ES-I3 (cell line): ENCODE data around the gene HSPB7.

Source experiments
- H3K36me3 ChIP-seq: 2 replicates; pipeline ENCODE4 v1.6.1; 2013; ENCODE audit warnings: mild to moderate bottlenecking, low read length, control low read depth, moderate library complexity; ENCODE audit not compliant: insufficient read depth
- H3K4me1 ChIP-seq: 2 replicates; pipeline ENCODE4 v1.6.1; 2013; ENCODE audit warnings: mild to moderate bottlenecking, control low read depth, low read length; ENCODE audit not compliant: insufficient read depth
- H3K9ac ChIP-seq: 2 replicates; pipeline ENCODE4 v1.6.1; 2013; ENCODE audit warnings: low read depth, mild to moderate bottlenecking, low read length, moderate library complexity
- H3K9me3 ChIP-seq: 2 replicates; pipeline ENCODE4 v1.6.1; 2013; ENCODE audit warnings: mild to moderate bottlenecking, low read length, moderate library complexity; ENCODE audit not compliant: control insufficient read depth, insufficient read depth

Gene HSPB7

DNA sequence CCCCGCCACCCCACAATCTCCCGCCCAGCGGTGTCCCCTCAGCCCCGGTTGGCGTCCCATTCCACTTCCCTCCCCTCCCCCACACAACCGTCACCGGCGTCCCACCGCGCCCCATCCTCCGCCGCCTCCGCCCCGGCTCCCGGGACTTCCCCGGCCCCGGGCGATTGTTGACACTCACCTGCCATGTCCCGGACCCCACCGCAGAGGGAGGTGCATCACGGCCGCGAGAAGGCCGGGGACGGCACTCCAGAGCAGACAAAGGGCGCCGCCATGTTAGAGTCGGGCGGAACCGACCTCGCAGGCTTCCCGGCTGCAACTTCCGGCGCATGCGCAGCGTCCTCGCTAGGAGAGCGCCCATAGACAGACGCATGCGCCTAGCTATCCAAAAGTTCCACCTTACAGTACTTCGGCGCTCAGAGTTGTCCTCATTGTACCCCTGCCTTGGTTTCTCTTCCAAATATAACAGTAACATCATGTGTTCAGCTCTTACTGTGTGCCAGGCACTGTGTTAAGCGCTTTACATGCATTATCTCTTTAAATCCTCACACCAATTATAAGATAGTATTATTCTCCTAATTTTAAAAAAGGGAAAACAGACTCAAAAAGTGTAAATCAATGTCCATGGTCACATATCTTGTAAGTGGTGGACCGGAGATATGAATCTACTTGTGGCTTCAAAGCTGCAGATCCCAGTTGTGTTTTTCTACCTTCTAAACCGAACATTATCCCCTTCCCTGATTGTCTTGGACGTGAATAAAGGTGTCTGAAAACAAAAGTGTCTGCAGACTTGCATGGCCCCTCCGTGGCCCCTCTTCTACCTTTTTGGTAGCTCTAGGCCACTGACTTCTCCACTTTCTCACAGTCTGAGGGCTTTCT lies 41.8 kb downstream of the HSPB7 start, which contains the start of gene ZBTB17:
Gene ZBTB17 (minus strand): TSS at position 297 of the 876 bp plus-strand sequence. CDS start 27,606 bp downstream, outside the sequence.
- Histone ChIP-seq H3K36me3 (no peaks in the 10 kb centered on the region), H3K4me1 (0 out of 2 replicates have a peak, but pooled peaks cover 4% of the 10 kb centered on the region), H3K9me3 (no peaks in the 10 kb centered on the region), H3K9ac (peak within 1 kb of the TSS; percentile 66)

DNA sequence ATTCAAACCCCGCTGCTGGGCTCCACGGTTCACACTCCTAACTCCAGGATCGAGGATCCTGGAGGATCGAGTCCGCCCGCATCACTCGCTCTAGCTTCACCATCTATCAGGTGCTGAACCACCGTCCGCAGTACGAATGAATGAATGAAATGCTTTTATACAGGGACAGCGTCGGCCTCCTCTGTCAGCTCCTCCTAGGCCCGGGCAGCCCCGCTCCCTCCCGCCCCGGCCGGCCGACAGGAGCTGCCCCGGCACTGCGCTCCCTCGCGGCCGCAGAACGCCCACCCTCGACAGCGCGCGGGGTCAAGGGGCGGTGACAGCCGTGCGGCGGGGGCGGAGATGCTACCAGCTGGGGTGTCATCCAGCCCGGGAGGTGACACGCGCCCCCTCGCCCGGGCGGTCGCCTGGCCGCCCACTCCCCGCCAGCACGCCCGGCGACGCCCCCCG lies 42.5 kb downstream of the HSPB7 start:
- Histone ChIP-seq H3K9ac (peak overlapping the region; percentile 66), H3K4me1 (0 out of 2 replicates have a peak, but pooled peaks cover 4% of the 10 kb centered on the region), H3K9me3 (no peaks in the 10 kb centered on the region), H3K36me3 (no peaks in the 10 kb centered on the region)

- Histone ChIP-seq H3K9ac (peak overlapping the region; percentile 66), H3K36me3 (no peaks in the 10 kb centered on the region)
These were observed 43.0 kb downstream of the HSPB7 start for GRCh38 chr1:15974855-15975254.

DNA sequence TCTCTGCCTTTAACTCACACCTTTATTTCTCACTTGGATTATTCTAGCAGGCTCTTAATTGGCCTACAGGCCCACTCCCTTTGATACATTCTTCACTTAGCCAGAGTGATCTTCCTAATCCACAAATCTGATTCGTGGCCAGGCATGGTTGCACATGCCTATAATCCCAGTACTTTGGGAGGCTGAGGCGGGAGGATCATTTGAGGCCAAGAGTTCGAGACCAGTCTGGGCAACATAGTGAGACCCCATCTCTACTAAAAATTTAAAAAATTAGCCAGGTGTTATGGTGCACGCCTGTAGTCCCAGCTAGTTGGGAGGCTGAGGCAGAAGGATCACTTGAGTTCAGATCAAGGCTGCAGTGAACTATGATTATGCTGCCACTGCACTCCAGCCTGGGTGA lies 44.1 kb downstream of the HSPB7 start:
- Histone ChIP-seq H3K4me1 (0 out of 2 replicates have a peak, but pooled peaks cover 4% of the 10 kb centered on the region), H3K9me3 (peaks cover 5% of the 10 kb centered on the region), H3K9ac (no peak overlapping the region), H3K36me3 (0 out of 2 replicates have a peak, but pooled peaks cover 2% of the 10 kb centered on the region)

More at GRCh38 chr1:15974855-15975254, 43.0 kb downstream of the HSPB7 start:
- Histone ChIP-seq H3K9me3 (no peaks in the 10 kb centered on the region), H3K4me1 (0 out of 2 replicates have a peak, but pooled peaks cover 4% of the 10 kb centered on the region)

GRCh38 chr1:15972409-15972808 lies 45.4 kb downstream of the HSPB7 start:
- Histone ChIP-seq H3K9me3 (peaks cover 6% of the 10 kb centered on the region), H3K9ac (no peak overlapping the region), H3K36me3 (peaks cover 6% of the 10 kb centered on the region; the same call in 1 of the 2 replicates), H3K4me1 (0 out of 2 replicates have a peak, but pooled peaks cover 4% of the 10 kb centered on the region)

DNA sequence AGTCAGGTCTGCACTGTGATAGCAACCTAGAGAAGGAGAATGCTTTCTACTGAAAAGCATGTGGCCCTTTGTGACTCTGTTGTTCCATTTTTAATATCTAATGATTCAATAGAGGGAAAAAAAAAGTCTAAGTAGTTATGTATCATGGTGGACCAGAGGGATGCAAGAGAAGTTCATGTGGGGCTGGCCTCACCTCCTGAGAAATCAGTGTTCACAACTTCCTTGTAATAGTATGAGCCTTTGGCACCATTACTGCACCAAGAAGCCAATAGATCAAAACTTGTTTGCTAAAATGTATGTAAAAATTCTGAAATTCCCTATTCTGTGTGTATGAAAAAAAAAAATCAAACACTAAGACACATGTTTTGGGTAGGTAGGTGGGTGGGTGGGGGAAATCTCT lies 46.9 kb downstream of the HSPB7 start:
- peaks cover 6% of the 10 kb centered on the region for H3K9me3 ChIP-seq
- H3K4me1 ChIP-seq, result 0 out of 2 replicates have a peak, but pooled peaks cover 4% of the 10 kb centered on the region
- H3K36me3 ChIP-seq, result peaks cover 6% of the 10 kb centered on the region; the same call in 1 of the 2 replicates

DNA sequence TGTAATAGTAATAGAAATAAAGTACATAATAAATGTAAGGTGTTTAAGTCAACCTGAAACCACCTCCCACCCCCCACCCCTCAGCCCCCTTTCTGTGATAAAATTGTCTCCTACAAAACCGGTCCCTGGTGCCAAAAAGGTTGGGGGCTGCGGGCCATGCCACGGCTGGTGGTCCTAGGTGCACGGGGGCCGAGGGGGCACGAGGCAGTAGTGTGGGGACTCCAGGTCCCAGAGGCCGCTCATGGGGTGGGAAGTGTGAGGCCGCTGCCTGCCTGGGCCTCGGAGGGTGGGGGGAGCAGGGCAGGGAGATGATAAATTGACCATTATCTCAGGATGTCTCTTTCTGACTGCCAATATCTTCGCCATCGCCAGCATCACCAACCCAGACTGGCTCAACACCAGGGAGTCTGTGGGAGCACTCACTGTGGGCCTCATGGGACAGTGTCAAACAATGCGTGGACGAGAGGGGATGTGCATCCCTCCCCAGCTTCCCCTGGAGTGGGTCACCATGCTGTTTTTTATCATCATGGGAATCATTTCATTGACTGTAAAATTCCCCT lies 48.4 kb downstream of the HSPB7 start:
- Histone ChIP-seq H3K9ac (no peak overlapping the region), H3K4me1 (no peaks in the 10 kb centered on the region), H3K36me3 (peaks cover 6% of the 10 kb centered on the region; the same call in 1 of the 2 replicates), H3K9me3 (peaks cover 6% of the 10 kb centered on the region)

More for the DNA sequence above, 46.9 kb downstream of the HSPB7 start:
- no peak overlapping the region for H3K9ac ChIP-seq

GRCh38 chr1:15968172-15968571 lies 49.7 kb downstream of the HSPB7 start:
- Histone ChIP-seq H3K36me3 (peaks cover 6% of the 10 kb centered on the region; the same call in 1 of the 2 replicates), H3K9ac (no peak overlapping the region), H3K9me3 (peaks cover 6% of the 10 kb centered on the region), H3K4me1 (no peaks in the 10 kb centered on the region)

DNA sequence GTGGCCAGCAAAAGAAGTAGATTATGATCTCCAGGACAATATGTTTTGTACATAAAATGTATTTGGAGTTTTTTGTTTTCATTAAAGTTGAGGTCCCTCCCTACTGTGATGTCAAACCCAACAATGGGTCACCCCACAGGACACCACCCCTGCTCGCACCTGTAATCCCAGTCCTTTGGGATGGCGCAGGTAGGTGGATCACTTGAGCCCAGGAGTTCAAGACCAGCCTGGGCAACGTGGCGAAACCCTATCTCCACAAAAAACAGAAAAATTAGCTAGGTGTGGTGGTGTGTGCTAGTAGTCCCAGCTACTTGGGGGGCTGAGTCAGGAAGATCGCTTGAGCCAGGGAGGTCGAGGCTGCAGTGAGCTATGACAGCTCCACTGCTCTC lies 50.9 kb downstream of the HSPB7 start:
- H3K36me3 ChIP-seq, result peaks cover 6% of the 10 kb centered on the region; the same call in 1 of the 2 replicates
- no peaks in the 10 kb centered on the region; the same call in 1 of the 2 replicates for H3K4me1 ChIP-seq
- no peak overlapping the region for H3K9ac ChIP-seq
- H3K9me3 ChIP-seq, result peaks cover 6% of the 10 kb centered on the region

DNA sequence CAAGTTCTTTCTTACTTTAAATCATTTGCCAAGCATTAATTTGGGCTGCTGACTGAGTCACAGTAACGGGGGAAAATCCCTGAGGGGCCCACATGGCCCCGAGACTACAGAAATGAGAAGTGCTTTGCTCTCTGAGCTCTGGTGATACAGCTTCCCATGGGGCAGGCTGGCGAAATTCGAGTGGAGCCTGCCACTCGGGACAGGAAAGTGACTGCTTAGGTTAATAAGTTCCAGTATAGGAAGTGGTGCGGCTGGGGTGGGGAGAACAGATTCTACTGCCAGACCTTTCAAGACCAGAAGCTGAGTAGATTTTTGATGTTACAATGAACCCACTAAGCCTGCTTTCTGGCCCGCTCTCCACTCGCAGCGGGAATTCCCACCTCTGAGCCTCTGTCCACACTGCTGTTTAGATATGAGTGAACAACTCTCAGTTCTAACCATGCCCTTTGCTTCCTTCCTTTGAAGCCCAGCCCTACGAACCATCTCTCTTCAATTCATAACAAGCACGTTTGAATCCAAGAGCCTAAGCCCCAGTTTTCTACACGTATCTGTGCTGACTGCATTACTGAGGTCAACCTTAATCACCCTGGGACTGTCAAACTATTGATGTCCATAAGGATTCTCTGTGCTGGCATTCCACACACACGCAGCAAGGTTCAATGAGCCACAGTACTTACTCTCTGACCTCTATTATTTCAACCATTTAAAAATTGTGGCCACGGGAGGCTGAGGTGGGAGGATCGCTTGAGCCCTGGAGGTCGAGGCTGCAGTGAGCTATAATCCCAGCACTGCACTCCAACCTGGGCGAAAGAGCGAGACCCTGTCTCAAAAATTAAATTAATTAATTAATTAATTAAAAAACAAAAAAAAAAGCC lies 51.5 kb downstream of the HSPB7 start:
- Histone ChIP-seq H3K9ac (no peak overlapping the region), H3K4me1 (peaks cover 4% of the 10 kb centered on the region), H3K9me3 (peaks cover 6% of the 10 kb centered on the region), H3K36me3 (peaks cover 6% of the 10 kb centered on the region; the same call in 1 of the 2 replicates)

GRCh38 chr1:15965228-15965767 lies 52.5 kb downstream of the HSPB7 start:
- peaks cover 6% of the 10 kb centered on the region for H3K9me3 ChIP-seq
- H3K36me3 ChIP-seq, result peaks cover 6% of the 10 kb centered on the region; the same call in 1 of the 2 replicates
- no peak overlapping the region for H3K9ac ChIP-seq
- peaks cover 7% of the 10 kb centered on the region for H3K4me1 ChIP-seq
